ENCODE measurements around the gene FOXA3. TPM values are rescaled to one million over a fixed set of nuclear protein-coding genes. Genes with fewer than 3 reads are reported as not detected.

The FOXA3 gene
- total and polyA plus RNA-seq, 2 donors (not counting 3 experiments of a cell fraction or from before 2014, with no cell fraction given) = 0.06 TPM; not detected in 1

GRCh38 chr19:45913874-45914830, 50.0 kb downstream of the FOXA3 start, which contains the start of gene NANOS2:
NANOS2 (minus strand) TSS chr19:45914778; CDS start chr19:45914693, 85 bp downstream.
- Histone ChIP-seq H3K27me3 (ENCODE audit: control insufficient read depth in 2 of 2, insufficient read depth in 2 of 2, low read length in 2 of 2) (no peaks in the 10 kb centered on the region), H3K9me3 (replicated peaks; ENCODE audit: control insufficient read depth, insufficient read depth, low read length) (no peaks in the 10 kb centered on the region), H3K36me3 (ENCODE audit: control insufficient read depth in 2 of 2, extremely low read depth in 1 of 2, insufficient read depth in 2 of 2, low read length in 2 of 2) (no peaks in the 10 kb centered on the region), H3K27ac (ENCODE audit: insufficient read depth, low read depth, low read length) (no peak within 1 kb of the TSS), H2AFZ (ENCODE audit: low read depth, low read length) (peak within 1 kb of the TSS; percentile 27), H3K4me2 (ENCODE audit: insufficient read depth, low read length) (no peak within 1 kb of the TSS), H3K4me1 (ENCODE audit: control insufficient read depth, extremely low read depth, insufficient read depth, low read length) (no peaks in the 10 kb centered on the region), H3K4me3 (replicated peaks in 1 of 3; ENCODE audit: insufficient read depth in 1 of 3, low read depth in 1 of 3, low read length in 3 of 3) (no peak within 1 kb of the TSS), H3K9me1 (replicated peaks; ENCODE audit: control insufficient read depth, extremely low read depth, insufficient read depth, low read length) (no peaks in the 10 kb centered on the region), H3K9ac (replicated peaks; ENCODE audit: extremely low read depth, insufficient read depth, low read length) (no peak within 1 kb of the TSS), H4K20me1 (replicated peaks; ENCODE audit: control insufficient read depth, extremely low read depth, insufficient read depth, low read length) (no peaks in the 10 kb centered on the region), H3K79me2 (ENCODE audit: control insufficient read depth, insufficient read depth, low read length) (no peaks in the 10 kb centered on the region)
- peak; percentile 70 for FAIRE-seq
- dilution Hi-C loops (cut with MboI; ENCODE audit: extremely low pct_ligation_motif_present, low sequenced_read_pairs) = no loop called here
- DNase-seq (ENCODE audit: low read depth, low spot score) = peak; percentile 32
- intact Hi-C loops (cut with micrococcal nuclease) = loop anchor here (2.0 kb wide), 2 partner anchors 95 to 103 kb away; no protein-coding TSS in a partner anchor
- TF ChIP-seq CTCF (IDR thresholded peaks at IDR 0.05; ENCODE audit: extremely low read depth in 1 of 2, insufficient read depth in 1 of 2, low read depth in 1 of 2, low read length in 2 of 2) (peak; percentile 40 to 47), POLR2A (IDR thresholded peaks at IDR 0.05; ENCODE audit: low read depth, low read length) (no peak), FOS (IDR thresholded peaks at IDR 0.05; ENCODE audit: borderline replicate concordance, insufficient read depth, low read length) (no peak), EZH2 (IDR thresholded peaks at IDR 0.05; ENCODE audit: borderline replicate concordance, low read depth, low read length, severe bottlenecking) (no peak)
- ChIA-PET POLR2A (no interaction called here), CTCF (interaction anchor here (0.6 to 1.5 kb wide), 6 partner anchors 12 to 163 kb away, joined by 3 to 5 read pairs (median 3); partner anchors contain the start of gene MYPOP)
- no TSS peak for BruUV-seq (replicated peaks)
